ENCODE measurements around the gene PLXNA4. TPM values are rescaled to one million over a fixed set of nuclear protein-coding genes. Genes with fewer than 3 reads are reported as not detected.

PLXNA4 gene
- total RNA-seq, 2 experiments from 2014 or later: 0.18 to 0.70 TPM

DNA sequence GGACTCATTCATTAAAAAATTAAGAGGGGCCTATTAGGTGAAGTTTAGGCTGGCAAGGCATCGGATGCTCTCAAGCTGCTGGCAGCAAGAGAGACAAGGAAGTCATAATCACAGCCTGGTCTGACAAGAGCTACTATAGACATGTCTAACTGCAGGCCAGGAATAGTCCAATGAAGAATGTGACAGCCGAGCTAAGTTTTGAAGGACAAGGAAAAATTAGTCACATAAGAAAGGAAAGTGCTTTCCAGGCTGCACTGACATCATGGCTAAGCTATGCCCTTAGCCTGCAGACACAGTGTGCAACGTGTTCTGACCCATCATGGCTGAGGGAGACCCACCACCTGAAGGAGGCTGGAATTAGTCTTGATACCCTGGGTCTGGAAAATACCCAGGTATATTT is 281.1 kb downstream of the PLXNA4 start:
- POLR2A ChIA-PET: no interaction called here
- Mint-ChIP-seq H3K4me3 (no peak overlapping the region), H3K4me1 (ENCODE audit: low read depth) (peaks cover 4% of the 10 kb centered on the region), H3K9me3 (no peaks in the 10 kb centered on the region), H3K36me3 (ENCODE audit: low read depth) (no peaks in the 10 kb centered on the region), H3K27ac (no peak overlapping the region), H3K27me3 (peaks cover 8% of the 10 kb centered on the region)
- CTCF ChIA-PET: interaction anchor here (1.0 to 1.6 kb wide), 2 partner anchors 12 to 285 kb away, joined by 3 to 4 read pairs; no protein-coding TSS in a partner anchor
- intact Hi-C loops (cut with micrococcal nuclease): no loop called here
- DNase-seq (no peak), ATAC-seq (no peak)
- TF ChIP-seq, protein P1, sequence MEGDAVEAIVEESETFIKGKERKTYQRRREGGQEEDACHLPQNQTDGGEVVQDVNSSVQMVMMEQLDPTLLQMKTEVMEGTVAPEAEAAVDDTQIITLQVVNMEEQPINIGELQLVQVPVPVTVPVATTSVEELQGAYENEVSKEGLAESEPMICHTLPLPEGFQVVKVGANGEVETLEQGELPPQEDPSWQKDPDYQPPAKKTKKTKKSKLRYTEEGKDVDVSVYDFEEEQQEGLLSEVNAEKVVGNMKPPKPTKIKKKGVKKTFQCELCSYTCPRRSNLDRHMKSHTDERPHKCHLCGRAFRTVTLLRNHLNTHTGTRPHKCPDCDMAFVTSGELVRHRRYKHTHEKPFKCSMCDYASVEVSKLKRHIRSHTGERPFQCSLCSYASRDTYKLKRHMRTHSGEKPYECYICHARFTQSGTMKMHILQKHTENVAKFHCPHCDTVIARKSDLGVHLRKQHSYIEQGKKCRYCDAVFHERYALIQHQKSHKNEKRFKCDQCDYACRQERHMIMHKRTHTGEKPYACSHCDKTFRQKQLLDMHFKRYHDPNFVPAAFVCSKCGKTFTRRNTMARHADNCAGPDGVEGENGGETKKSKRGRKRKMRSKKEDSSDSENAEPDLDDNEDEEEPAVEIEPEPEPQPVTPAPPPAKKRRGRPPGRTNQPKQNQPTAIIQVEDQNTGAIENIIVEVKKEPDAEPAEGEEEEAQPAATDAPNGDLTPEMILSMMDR (IDR thresholded peaks at IDR 0.05): no peak

DNA sequence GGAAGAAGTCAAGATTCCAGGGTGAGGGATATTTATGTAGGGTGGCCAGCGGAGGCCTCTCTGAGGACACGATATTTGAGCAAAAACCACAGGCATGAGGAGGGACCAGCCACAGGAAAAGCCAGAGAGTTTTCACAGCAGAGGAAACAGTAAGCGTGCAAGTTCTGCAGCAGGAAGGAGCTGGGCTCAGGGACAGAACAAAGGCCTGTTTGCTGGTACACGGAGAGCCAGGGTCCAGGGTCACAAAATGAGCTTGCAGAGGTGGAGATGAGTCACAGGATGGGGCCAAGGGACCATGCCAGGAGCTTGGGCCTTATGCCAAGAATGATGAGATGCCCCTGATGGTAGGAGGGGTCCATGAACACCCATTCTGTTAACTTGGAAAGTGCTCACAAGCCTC is 283.5 kb downstream of the PLXNA4 start:
- TF ChIP-seq, protein P1 (IDR thresholded peaks at IDR 0.05): no peak
- intact Hi-C loops (cut with micrococcal nuclease): no loop called here
- Mint-ChIP-seq H3K36me3 (ENCODE audit: low read depth) (no peaks in the 10 kb centered on the region), H3K4me1 (ENCODE audit: low read depth) (no peaks in the 10 kb centered on the region), H3K4me3 (no peak overlapping the region), H3K27me3 (peaks cover 8% of the 10 kb centered on the region), H3K9me3 (no peaks in the 10 kb centered on the region), H3K27ac (no peak overlapping the region)
- DNase-seq (no peak), ATAC-seq (no peak)
- CTCF ChIA-PET: no interaction called here
- POLR2A ChIA-PET: no interaction called here

DNA sequence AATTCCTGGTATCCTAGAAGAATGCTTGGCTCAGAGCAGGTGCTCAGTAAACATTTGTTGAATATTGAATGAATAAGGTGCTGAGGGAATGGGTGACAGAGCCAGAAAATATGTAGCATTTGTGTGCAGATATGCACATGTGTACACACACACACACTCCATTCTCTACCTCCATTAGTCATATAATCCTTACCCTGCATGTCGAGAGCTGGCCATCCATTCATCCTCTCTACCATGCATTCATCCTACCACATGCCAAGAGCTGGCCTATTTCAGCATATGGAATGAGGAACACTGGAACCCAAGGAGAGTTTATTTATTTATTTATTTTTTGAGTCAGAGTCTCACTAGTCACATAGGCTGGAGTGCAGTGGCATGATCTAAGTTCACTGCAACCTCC is 284.8 kb downstream of the PLXNA4 start:
- H3K4me3 Mint-ChIP-seq: no peak overlapping the region
- TF ChIP-seq, protein P1 (IDR thresholded peaks at IDR 0.05): no peak
- intact Hi-C loops (cut with micrococcal nuclease): no loop called here
- POLR2A ChIA-PET: no interaction called here
- DNase-seq (no peak), ATAC-seq (no peak)
- H3K36me3 Mint-ChIP-seq (ENCODE audit: low read depth): no peaks in the 10 kb centered on the region
- peaks cover 8% of the 10 kb centered on the region for H3K27me3 Mint-ChIP-seq
- no peaks in the 10 kb centered on the region for H3K4me1 Mint-ChIP-seq (ENCODE audit: low read depth)
- H3K27ac Mint-ChIP-seq: no peak overlapping the region
- CTCF ChIA-PET: no interaction called here
- H3K9me3 Mint-ChIP-seq: no peaks in the 10 kb centered on the region

DNA sequence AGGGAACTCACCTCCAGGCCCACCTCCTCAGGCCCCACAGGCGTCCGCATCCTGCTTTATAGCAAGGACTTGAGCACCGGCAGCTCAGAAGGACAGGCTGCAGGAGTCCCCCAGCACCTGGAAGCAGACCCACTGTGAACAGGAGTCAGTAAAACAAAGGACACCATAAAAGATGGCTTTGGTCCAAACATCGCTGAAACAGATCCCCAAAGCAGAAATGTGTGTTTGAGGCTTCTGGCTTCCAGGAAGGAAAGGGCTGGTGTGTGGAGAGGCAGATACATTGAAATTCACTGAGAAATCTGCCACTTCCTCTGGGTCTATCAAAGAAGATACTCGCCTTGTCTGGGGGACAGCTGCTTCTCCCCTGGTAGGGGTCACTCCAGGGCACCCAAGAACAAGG is 286.2 kb downstream of the PLXNA4 start:
- no peaks in the 10 kb centered on the region for H3K36me3 Mint-ChIP-seq (ENCODE audit: low read depth)
- DNase-seq (no peak), ATAC-seq (no peak)
- H3K9me3 Mint-ChIP-seq: no peaks in the 10 kb centered on the region
- no peaks in the 10 kb centered on the region for H3K4me1 Mint-ChIP-seq (ENCODE audit: low read depth)
- CTCF ChIA-PET: no interaction called here
- POLR2A ChIA-PET: no interaction called here
- H3K27me3 Mint-ChIP-seq: peaks cover 8% of the 10 kb centered on the region
- intact Hi-C loops (cut with micrococcal nuclease): no loop called here
- H3K4me3 Mint-ChIP-seq: no peak overlapping the region
- TF ChIP-seq, protein P1 (IDR thresholded peaks at IDR 0.05): no peak
- H3K27ac Mint-ChIP-seq: no peak overlapping the region

DNA sequence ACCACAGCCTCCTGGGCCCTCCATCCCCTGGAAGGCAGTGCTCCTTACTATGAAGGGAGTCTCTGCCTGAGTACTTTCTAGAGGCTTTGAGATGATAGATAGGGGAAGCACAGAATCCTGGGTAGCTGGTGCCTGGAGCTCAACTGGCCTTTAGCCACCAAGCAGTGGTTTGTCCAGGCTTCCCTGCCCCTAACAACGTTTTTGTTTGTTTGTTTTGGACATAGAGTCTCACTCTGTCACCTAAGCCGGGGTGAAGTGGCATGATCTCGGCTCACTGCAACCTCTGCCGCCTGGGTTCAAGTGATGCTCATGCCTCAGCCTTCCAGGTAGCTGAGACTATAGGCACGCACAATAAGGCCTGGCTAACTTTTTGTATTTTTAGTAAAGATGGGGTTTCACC is 289.4 kb downstream of the PLXNA4 start:
- intact Hi-C loops (cut with micrococcal nuclease): no loop called here

More for the DNA sequence above, 289.4 kb downstream of the PLXNA4 start:
- Mint-ChIP-seq H3K4me1 (ENCODE audit: low read depth) (no peaks in the 10 kb centered on the region), H3K36me3 (ENCODE audit: low read depth) (no peaks in the 10 kb centered on the region), H3K27me3 (peaks cover 8% of the 10 kb centered on the region), H3K27ac (no peak overlapping the region), H3K4me3 (no peak overlapping the region), H3K9me3 (no peaks in the 10 kb centered on the region)
- TF ChIP-seq, protein P1 (IDR thresholded peaks at IDR 0.05): no peak
- POLR2A ChIA-PET: no interaction called here
- CTCF ChIA-PET: no interaction called here
- ATAC-seq (no peak), DNase-seq (no peak)

Data from activated CD8-positive, alpha-beta T cell treated with anti-CD3 and anti-CD28 coated beads for 36 hours (primary cell).